Neural progenitor cell (in vitro differentiated cells): ENCODE results near the gene ZNF280B. TPM values are rescaled to one million over a fixed set of nuclear protein-coding genes. Genes with fewer than 3 reads are reported as not detected.

Source experiments
- DNase-seq: peaks from one replicate; pipeline ENCODE4 v3.0.0-alpha.2; 2016; ENCODE audit warnings: low spot score
- H2AFZ ChIP-seq: fragments of 200-600 bp; sonication (generic); replicated peaks from 2 replicates; pipeline ENCODE4 v1.6.1; 2016; ENCODE audit warnings: antibody characterized with exemption
- H3F3A ChIP-seq: fragments of 200-600 bp; sonication (generic); 2 replicates; pipeline ENCODE4 v1.6.1; 2016; ENCODE audit warnings: antibody characterized with exemption, low read depth
- H3K27ac ChIP-seq: fragments of 200-600 bp; sonication (generic); 2 replicates; pipeline ENCODE4 v1.5.1; 2016; ENCODE audit warnings: mild to moderate bottlenecking
- H3K27me3 ChIP-seq: fragments of 200-600 bp; sonication (generic); 2 replicates; pipeline ENCODE4 v1.6.1; 2016; ENCODE audit warnings: mild to moderate bottlenecking, moderate library complexity
- H3K36me3 ChIP-seq: fragments of 200-600 bp; sonication (generic); 2 replicates; pipeline ENCODE4 v1.5.1; 2016
- H3K4me1 ChIP-seq: fragments of 200-600 bp; sonication (generic); 2 replicates; pipeline ENCODE4 v1.6.1; 2016; ENCODE audit warnings: mixed run types
- H3K4me2 ChIP-seq: fragments of 200-600 bp; sonication (generic); 2 replicates; pipeline ENCODE4 v1.6.1; 2016
- H3K4me3 ChIP-seq: fragments of 200-600 bp; sonication (generic); 2 replicates; pipeline ENCODE4 v1.5.1; 2016
- H3K79me2 ChIP-seq: fragments of 200-600 bp; sonication (generic); 2 replicates; pipeline ENCODE4 v1.6.1; 2016; ENCODE audit warnings: low read depth
- H3K9ac ChIP-seq: fragments of 200-600 bp; sonication (generic); 2 replicates; pipeline ENCODE4 v1.6.1; 2016
- H3K9me3 ChIP-seq: fragments of 200-600 bp; sonication (generic); 2 replicates; pipeline ENCODE4 v1.5.1; 2016; ENCODE audit warnings: low read depth
- H4K20me1 ChIP-seq: fragments of 200-600 bp; sonication (generic); 2 replicates; pipeline ENCODE4 v1.6.1; 2016; ENCODE audit warnings: low read depth
- H3K27ac Mint-ChIP-seq: 3 replicates; pipeline ENCODE4 v1.8.0; 2021; ENCODE audit warnings: mixed read lengths
- H3K27me3 Mint-ChIP-seq: 2 replicates; pipeline ENCODE4 v1.8.0; 2022; ENCODE audit warnings: low read depth, mild to moderate bottlenecking, inconsistent platforms, moderate library complexity, mixed read lengths; ENCODE audit not compliant: insufficient read depth
- H3K36me3 Mint-ChIP-seq: 3 replicates; pipeline ENCODE4 v1.8.0; 2021; ENCODE audit warnings: mixed read lengths
- H3K4me1 Mint-ChIP-seq: 3 replicates; pipeline ENCODE4 v1.8.0; 2021; ENCODE audit warnings: mixed read lengths
- H3K4me3 Mint-ChIP-seq: 3 replicates; pipeline ENCODE4 v1.8.0; 2021; ENCODE audit warnings: mild to moderate bottlenecking, moderate library complexity, mixed read lengths
- H3K9me3 Mint-ChIP-seq: 3 replicates; pipeline ENCODE4 v1.8.0; 2020; ENCODE audit warnings: mixed read lengths
- CTCF ChIP-seq: fragments of 200-600 bp; sonication (generic); IDR thresholded peaks from 2 replicates; pipeline ENCODE4 v1.5.1; 2017; ENCODE audit warnings: antibody characterized with exemption, mild to moderate bottlenecking
- EZH2 ChIP-seq: fragments of 200-600 bp; sonication (generic); IDR thresholded peaks from 2 replicates; pipeline ENCODE4 v1.6.1; 2017; ENCODE audit warnings: antibody characterized with exemption, mild to moderate bottlenecking, moderate library complexity
- EZH2phosphoT487 ChIP-seq: fragments of 200-600 bp; sonication (generic); IDR thresholded peaks from 2 replicates; pipeline ENCODE4 v1.6.1; 2017; ENCODE audit warnings: antibody characterized with exemption
- total RNA-seq: library from RNA; depleted of rRNA; stranded (reverse); fragments of >200 nt; gene quantifications from 2 replicates; pipeline ENCODE4 v1.2.3, GENCODE V29; 2015; ENCODE audit warnings: low replicate concordance

ZNF280B gene
- total RNA-seq, 1 donor from 2014 or later, result 14.2 TPM

DNA sequence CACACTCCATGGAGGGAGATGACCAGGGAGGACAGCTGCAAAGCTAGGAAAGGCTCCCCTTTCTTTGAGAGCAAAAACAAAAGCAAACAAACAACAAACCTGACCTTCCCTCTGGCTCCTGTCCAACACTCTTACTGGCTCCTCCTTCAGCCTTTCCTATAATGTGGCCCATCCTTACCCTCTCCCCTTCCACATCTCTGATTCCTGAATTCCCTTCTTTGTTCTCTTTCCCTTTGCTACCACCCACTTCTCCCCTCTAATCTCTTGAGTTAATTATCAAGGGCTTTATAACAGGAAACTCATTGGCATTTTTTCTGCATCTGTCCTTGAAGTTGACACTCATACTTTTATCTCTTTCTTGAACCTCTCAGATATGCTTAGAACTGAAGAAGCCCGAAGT lies 56.3 kb downstream of the ZNF280B start:
- Histone ChIP-seq H3K79me2 (no peaks in the 10 kb centered on the region), H3K4me1 (no peaks in the 10 kb centered on the region), H2AFZ (no peak overlapping the region), H4K20me1 (no peaks in the 10 kb centered on the region), H3K9me3 (no peaks in the 10 kb centered on the region), H3K36me3 (no peaks in the 10 kb centered on the region), H3K27ac (no peak overlapping the region), H3K9ac (no peak overlapping the region), H3K4me3 (no peak overlapping the region), H3K27me3 (peaks cover 100% of the 10 kb centered on the region), H3K4me2 (no peak overlapping the region), H3F3A (no peaks in the 10 kb centered on the region)
- Mint-ChIP-seq H3K36me3 (no peaks in the 10 kb centered on the region), H3K27ac (no peak overlapping the region), H3K27me3 (peaks cover 9% of the 10 kb centered on the region), H3K4me1 (no peaks in the 10 kb centered on the region), H3K4me3 (no peak overlapping the region), H3K9me3 (peaks cover 22% of the 10 kb centered on the region)
- no peak for DNase-seq
- no peak for TF ChIP-seq EZH2
- TF ChIP-seq EZH2phosphoT487, result no peak
- TF ChIP-seq CTCF, result no peak

DNA sequence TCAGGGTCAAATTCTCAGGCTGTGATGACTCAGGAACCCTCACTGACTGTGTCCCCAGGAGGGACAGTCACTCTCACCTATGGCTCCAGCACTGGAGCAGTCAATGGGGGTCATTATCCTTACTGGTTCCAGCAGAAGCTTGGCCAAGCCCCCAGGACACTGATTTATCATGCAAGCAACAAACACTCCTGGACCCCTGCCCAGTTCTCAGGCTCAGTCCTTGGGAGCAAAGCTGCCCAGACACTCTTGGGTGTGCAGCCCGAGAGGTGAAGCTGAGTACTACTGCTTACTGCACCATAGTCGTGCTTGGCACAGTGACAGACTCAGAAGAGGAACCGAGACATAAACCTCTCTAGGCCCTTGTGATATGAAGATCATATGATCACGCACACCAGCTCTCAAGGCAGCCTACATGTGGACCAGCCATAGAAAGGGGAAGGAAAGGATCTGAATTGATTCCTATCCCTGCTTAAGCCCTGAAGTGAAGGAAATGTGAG lies 58.2 kb downstream of the ZNF280B start:
- Mint-ChIP-seq H3K9me3 (peaks cover 18% of the 10 kb centered on the region), H3K36me3 (no peaks in the 10 kb centered on the region), H3K4me1 (no peaks in the 10 kb centered on the region), H3K27me3 (peaks cover 5% of the 10 kb centered on the region), H3K4me3 (no peak overlapping the region), H3K27ac (no peak overlapping the region)
- no peaks in the 10 kb centered on the region for H3K4me1 ChIP-seq
- H3K36me3 ChIP-seq, result no peaks in the 10 kb centered on the region
- H3K79me2 ChIP-seq, result no peaks in the 10 kb centered on the region
- no peak overlapping the region for H3K4me2 ChIP-seq
- no peak overlapping the region for H2AFZ ChIP-seq
- H3F3A ChIP-seq, result no peaks in the 10 kb centered on the region
- no peak overlapping the region for H3K27ac ChIP-seq
- no peak overlapping the region for H3K4me3 ChIP-seq
- no peaks in the 10 kb centered on the region for H4K20me1 ChIP-seq
- H3K9ac ChIP-seq, result no peak overlapping the region
- no peak for DNase-seq
- peaks cover 100% of the 10 kb centered on the region for H3K27me3 ChIP-seq
- TF ChIP-seq EZH2, result no peak
- no peak for TF ChIP-seq CTCF
- TF ChIP-seq EZH2phosphoT487, result no peak
- H3K9me3 ChIP-seq, result no peaks in the 10 kb centered on the region

DNA sequence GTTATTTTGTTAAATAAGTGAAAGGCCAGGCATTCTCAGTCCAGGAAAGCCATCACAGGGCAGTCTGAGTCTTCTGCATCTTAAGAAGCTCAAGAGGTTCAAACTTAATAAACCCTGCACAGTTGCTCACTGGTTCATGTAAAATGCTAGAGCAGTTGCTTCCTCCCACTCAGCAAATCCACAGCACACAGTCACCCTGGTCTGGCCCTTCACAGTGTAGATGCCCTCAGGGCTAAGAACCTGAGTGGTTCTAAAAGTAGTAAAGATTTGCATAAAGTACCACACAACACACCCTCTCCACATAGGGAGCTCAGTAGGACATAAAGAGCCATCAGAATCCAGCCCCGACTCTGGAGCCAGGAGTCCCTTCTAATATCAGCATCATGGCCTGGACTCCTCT lies 58.7 kb downstream of the ZNF280B start:
- Histone ChIP-seq H4K20me1 (no peaks in the 10 kb centered on the region), H3K9ac (no peak overlapping the region), H3K9me3 (no peaks in the 10 kb centered on the region), H3K4me3 (no peak overlapping the region), H3K4me2 (no peak overlapping the region), H3F3A (no peaks in the 10 kb centered on the region), H3K79me2 (no peaks in the 10 kb centered on the region), H3K4me1 (no peaks in the 10 kb centered on the region), H3K27ac (no peak overlapping the region), H3K27me3 (peaks cover 100% of the 10 kb centered on the region), H3K36me3 (no peaks in the 10 kb centered on the region), H2AFZ (no peak overlapping the region)
- TF ChIP-seq EZH2phosphoT487, result no peak
- no peak for TF ChIP-seq CTCF
- TF ChIP-seq EZH2, result no peak
- Mint-ChIP-seq H3K27ac (no peak overlapping the region), H3K9me3 (peaks cover 18% of the 10 kb centered on the region), H3K36me3 (no peaks in the 10 kb centered on the region), H3K4me1 (no peaks in the 10 kb centered on the region), H3K4me3 (no peak overlapping the region), H3K27me3 (peaks cover 5% of the 10 kb centered on the region)
- DNase-seq, result no peak
